ENCODE results near the gene SH3RF3.

SH3RF3 gene

DNA sequence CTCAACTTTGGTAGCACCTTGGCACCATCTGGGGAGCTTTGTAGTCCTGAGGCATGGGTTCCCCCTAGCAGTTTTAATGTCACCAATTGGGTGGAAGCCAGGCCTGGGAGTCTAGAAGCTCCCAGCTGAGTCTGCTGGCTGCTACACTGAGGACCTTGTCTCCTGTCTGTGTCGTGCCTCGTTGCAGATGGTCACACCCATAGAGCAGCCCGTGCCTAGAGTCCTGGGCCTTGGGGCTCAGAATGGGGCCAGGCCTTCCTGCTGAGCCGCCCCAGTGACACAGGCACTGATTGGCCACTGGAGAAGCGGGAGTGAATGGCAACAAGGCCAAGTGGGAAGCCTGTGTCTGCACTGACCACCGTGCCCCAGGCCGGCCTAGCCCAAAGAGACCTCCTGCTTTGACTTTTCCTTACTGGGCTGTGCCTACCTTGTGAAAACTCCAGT is 113.2 kb downstream of the SH3RF3 start:
- peak; percentile 4; the same call in 2 of the 3 replicates for ATAC-seq
- TF ChIP-seq ZNF8 (CRISPR knock-in tag; IDR thresholded peaks at IDR 0.05), result no peak

DNA sequence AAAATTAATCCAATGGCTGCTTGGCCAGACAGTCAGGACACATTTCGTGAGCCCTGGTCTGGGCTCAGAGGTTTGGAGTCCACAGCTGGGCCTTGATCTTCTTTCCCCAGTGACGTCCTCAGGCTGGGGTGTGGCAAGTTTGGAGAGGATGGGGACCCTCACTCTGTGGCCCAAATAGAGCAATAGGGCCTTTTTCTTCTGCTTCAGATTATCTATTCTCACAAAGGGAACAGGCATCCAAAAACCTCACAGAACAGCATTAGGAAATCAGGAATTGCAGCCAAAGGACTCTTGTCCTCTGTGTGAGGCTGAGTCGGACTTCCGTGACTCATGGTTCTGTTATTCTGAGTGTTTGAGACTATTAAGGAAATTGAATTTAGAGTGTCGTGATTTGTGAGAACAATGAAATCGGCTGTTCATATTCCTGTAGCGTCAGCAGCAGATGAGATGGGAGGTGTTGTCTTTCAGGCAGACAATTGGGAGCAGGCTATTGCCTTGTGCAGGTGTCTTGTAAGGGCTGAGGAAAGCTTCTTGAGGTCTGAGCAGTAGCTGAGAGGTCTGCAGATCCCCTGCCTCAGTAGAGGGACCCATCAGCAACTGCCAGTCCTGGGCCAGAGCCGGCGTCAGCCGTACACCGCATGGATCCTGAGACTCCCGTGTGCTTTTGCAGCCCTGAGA is 113.8 kb downstream of the SH3RF3 start:
- TF ChIP-seq TCF4 (CRISPR knock-in tag; IDR thresholded peaks at IDR 0.05; ENCODE audit: borderline replicate concordance), result no peak
- peak; percentile 78 for TF ChIP-seq ISL1 (CRISPR knock-in tag; IDR thresholded peaks at IDR 0.05)
- TF ChIP-seq ZFP30 (CRISPR knock-in tag; IDR thresholded peaks at IDR 0.05), result no peak
- ATAC-seq, result peak; percentile 78

DNA sequence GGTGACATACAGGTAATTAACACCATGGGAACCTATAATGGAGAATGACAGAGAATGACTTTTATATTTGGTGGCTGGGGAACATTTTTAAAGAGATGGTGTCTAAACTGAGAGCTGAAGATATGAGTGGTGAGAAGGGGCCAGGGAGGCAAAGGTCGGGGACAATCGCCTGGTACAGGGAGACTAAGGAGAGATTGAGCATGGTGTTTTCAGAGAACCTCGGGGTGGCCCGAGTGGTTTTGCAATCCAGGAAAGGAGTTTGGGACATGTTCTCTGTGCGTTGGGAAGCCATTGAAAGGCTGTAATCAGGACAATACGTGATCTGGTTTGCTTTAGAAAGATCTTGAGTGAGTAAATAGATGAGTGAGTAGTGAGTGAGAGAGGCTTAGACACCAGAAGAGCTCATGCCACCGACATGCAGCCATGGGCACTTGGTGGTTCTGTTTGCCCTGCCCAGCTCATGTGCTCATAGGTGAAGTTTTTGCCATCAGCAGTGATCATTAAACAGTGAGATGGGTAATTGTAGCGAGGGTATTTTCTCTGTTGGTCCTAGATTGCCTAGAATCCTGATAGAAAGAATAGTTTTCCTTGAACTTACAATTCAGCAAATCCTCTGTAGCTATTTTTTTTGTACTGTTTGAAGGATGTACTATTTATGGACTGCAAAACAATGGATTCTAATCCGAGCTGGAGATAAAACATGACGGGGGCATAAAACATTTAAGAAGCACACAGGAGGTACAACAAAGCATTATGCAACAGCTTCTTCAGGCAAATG is 114.7 kb downstream of the SH3RF3 start:
- no peak for ATAC-seq
- TF ChIP-seq BACH2 (CRISPR knock-in tag; IDR thresholded peaks at IDR 0.05; ENCODE audit: borderline replicate concordance) (no peak), ESRRG (CRISPR knock-in tag; IDR thresholded peaks at IDR 0.05) (no peak), PPARA (CRISPR knock-in tag; IDR thresholded peaks at IDR 0.05; ENCODE audit: borderline replicate concordance) (no peak), GLIS3 (CRISPR knock-in tag; IDR thresholded peaks at IDR 0.05) (no peak), ZC3H10 (CRISPR knock-in tag; IDR thresholded peaks at IDR 0.05) (no peak), ZFP3 (CRISPR knock-in tag; IDR thresholded peaks at IDR 0.05) (no peak), CSDC2 (CRISPR knock-in tag; IDR thresholded peaks at IDR 0.05) (no peak), TCF4 (CRISPR knock-in tag; IDR thresholded peaks at IDR 0.05; ENCODE audit: borderline replicate concordance) (no peak), ARNTL (CRISPR knock-in tag; IDR thresholded peaks at IDR 0.05; ENCODE audit: borderline replicate concordance, low read depth) (no peak), ZNF8 (CRISPR knock-in tag; IDR thresholded peaks at IDR 0.05) (no peak)
- TF ChIP-seq, protein P1, sequence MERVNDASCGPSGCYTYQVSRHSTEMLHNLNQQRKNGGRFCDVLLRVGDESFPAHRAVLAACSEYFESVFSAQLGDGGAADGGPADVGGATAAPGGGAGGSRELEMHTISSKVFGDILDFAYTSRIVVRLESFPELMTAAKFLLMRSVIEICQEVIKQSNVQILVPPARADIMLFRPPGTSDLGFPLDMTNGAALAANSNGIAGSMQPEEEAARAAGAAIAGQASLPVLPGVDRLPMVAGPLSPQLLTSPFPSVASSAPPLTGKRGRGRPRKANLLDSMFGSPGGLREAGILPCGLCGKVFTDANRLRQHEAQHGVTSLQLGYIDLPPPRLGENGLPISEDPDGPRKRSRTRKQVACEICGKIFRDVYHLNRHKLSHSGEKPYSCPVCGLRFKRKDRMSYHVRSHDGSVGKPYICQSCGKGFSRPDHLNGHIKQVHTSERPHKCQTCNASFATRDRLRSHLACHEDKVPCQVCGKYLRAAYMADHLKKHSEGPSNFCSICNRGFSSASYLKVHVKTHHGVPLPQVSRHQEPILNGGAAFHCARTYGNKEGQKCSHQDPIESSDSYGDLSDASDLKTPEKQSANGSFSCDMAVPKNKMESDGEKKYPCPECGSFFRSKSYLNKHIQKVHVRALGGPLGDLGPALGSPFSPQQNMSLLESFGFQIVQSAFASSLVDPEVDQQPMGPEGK (CRISPR knock-in tag; IDR thresholded peaks at IDR 0.05; ENCODE audit: borderline replicate concordance), result no peak
- TF ChIP-seq, protein P2, sequence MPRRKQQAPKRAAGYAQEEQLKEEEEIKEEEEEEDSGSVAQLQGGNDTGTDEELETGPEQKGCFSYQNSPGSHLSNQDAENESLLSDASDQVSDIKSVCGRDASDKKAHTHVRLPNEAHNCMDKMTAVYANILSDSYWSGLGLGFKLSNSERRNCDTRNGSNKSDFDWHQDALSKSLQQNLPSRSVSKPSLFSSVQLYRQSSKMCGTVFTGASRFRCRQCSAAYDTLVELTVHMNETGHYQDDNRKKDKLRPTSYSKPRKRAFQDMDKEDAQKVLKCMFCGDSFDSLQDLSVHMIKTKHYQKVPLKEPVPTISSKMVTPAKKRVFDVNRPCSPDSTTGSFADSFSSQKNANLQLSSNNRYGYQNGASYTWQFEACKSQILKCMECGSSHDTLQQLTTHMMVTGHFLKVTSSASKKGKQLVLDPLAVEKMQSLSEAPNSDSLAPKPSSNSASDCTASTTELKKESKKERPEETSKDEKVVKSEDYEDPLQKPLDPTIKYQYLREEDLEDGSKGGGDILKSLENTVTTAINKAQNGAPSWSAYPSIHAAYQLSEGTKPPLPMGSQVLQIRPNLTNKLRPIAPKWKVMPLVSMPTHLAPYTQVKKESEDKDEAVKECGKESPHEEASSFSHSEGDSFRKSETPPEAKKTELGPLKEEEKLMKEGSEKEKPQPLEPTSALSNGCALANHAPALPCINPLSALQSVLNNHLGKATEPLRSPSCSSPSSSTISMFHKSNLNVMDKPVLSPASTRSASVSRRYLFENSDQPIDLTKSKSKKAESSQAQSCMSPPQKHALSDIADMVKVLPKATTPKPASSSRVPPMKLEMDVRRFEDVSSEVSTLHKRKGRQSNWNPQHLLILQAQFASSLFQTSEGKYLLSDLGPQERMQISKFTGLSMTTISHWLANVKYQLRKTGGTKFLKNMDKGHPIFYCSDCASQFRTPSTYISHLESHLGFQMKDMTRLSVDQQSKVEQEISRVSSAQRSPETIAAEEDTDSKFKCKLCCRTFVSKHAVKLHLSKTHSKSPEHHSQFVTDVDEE (CRISPR knock-in tag; IDR thresholded peaks at IDR 0.05), result no peak

DNA sequence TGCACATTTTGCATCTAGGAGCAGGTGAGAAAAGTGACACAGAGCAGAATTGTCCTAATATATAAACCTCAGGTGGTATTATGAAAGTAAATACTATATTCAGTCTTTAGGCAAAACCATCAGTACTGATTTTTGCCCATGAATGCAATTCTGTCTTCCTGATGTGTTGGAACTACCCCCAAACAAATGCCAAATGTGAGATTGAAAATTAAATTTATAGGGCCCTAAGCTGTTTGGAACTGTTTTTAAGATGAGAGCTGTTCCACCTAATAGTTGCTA is 115.2 kb downstream of the SH3RF3 start:
- ATAC-seq, result no peak
- TF ChIP-seq ISL1 (CRISPR knock-in tag; IDR thresholded peaks at IDR 0.05) (no peak), TOX (CRISPR knock-in tag; IDR thresholded peaks at IDR 0.05; ENCODE audit: borderline replicate concordance) (no peak), ESRRG (CRISPR knock-in tag; IDR thresholded peaks at IDR 0.05) (no peak), ZFP30 (CRISPR knock-in tag; IDR thresholded peaks at IDR 0.05) (no peak), OSR1 (CRISPR knock-in tag; IDR thresholded peaks at IDR 0.05) (no peak), ZNF8 (CRISPR knock-in tag; IDR thresholded peaks at IDR 0.05) (no peak), ZFP3 (CRISPR knock-in tag; IDR thresholded peaks at IDR 0.05) (no peak), ARNTL (CRISPR knock-in tag; IDR thresholded peaks at IDR 0.05; ENCODE audit: borderline replicate concordance, low read depth) (no peak), ZC3H10 (CRISPR knock-in tag; IDR thresholded peaks at IDR 0.05) (no peak), RARB (CRISPR knock-in tag; IDR thresholded peaks at IDR 0.05) (no peak), PPARA (CRISPR knock-in tag; IDR thresholded peaks at IDR 0.05; ENCODE audit: borderline replicate concordance) (no peak), SNAI2 (CRISPR knock-in tag; IDR thresholded peaks at IDR 0.05) (no peak), ZNF565 (CRISPR knock-in tag; conservative IDR thresholded peaks at IDR 0.05; ENCODE audit: low read depth) (no peak), CSDC2 (CRISPR knock-in tag; IDR thresholded peaks at IDR 0.05) (no peak), BACH2 (CRISPR knock-in tag; IDR thresholded peaks at IDR 0.05; ENCODE audit: borderline replicate concordance) (no peak)
- TF ChIP-seq, protein P2 (CRISPR knock-in tag; IDR thresholded peaks at IDR 0.05), result no peak
- TF ChIP-seq, protein P3, sequence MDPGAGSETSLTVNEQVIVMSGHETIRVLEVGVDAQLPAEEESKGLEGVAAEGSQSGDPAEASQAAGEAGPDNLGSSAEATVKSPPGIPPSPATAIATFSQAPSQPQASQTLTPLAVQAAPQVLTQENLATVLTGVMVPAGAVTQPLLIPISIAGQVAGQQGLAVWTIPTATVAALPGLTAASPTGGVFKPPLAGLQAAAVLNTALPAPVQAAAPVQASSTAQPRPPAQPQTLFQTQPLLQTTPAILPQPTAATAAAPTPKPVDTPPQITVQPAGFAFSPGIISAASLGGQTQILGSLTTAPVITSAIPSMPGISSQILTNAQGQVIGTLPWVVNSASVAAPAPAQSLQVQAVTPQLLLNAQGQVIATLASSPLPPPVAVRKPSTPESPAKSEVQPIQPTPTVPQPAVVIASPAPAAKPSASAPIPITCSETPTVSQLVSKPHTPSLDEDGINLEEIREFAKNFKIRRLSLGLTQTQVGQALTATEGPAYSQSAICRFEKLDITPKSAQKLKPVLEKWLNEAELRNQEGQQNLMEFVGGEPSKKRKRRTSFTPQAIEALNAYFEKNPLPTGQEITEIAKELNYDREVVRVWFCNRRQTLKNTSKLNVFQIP (CRISPR knock-in tag; IDR thresholded peaks at IDR 0.05; ENCODE audit: borderline replicate concordance, low read depth), result no peak
- TF ChIP-seq, protein P1 (CRISPR knock-in tag; IDR thresholded peaks at IDR 0.05; ENCODE audit: borderline replicate concordance), result no peak

Data from SK-N-SH treated with all-trans-retinoic acid at 6 μM for 48 hours (cell line).